Right lobe of liver (tissue), 4 donors: ENCODE results near the gene ACTL8.

Experiments
- POLR2A ChIP-seq: fragments of 450-650 bp; IDR thresholded peaks from one replicate; pipeline ENCODE4 v1.6.1; 2017; ENCODE audit warnings: antibody characterized with exemption, mild to moderate bottlenecking
- TF ChIP-seq, protein P1 (sequence below), 4 donors: fragments of 200-600 bp in 3 of 4; fragments of 450-650 bp in 1 of 4; IDR thresholded peaks; one replicate each; pipeline versions ENCODE4 v1.5.1 to v1.8.0; 2016 to 2022; ENCODE audit warnings: antibody characterized with exemption in 4 of 4, mild to moderate bottlenecking in 2 of 4
- donor health status: DM: no; HTN: no; CAD: no.
- donor health status: DM: no; HTN: no; CAD: no.
- donor health status: DM: no; HTN: yes; CAD: no.

GRCh38 chr1:17745479-17745955 lies 9.6 kb upstream of the ACTL8 start:
- TF ChIP-seq, protein P1, sequence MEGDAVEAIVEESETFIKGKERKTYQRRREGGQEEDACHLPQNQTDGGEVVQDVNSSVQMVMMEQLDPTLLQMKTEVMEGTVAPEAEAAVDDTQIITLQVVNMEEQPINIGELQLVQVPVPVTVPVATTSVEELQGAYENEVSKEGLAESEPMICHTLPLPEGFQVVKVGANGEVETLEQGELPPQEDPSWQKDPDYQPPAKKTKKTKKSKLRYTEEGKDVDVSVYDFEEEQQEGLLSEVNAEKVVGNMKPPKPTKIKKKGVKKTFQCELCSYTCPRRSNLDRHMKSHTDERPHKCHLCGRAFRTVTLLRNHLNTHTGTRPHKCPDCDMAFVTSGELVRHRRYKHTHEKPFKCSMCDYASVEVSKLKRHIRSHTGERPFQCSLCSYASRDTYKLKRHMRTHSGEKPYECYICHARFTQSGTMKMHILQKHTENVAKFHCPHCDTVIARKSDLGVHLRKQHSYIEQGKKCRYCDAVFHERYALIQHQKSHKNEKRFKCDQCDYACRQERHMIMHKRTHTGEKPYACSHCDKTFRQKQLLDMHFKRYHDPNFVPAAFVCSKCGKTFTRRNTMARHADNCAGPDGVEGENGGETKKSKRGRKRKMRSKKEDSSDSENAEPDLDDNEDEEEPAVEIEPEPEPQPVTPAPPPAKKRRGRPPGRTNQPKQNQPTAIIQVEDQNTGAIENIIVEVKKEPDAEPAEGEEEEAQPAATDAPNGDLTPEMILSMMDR (IDR thresholded peaks at IDR 0.05): no peak
- no peak for TF ChIP-seq POLR2A
